Caki2 (cell line): ENCODE measurements around the gene RHBDL1. TPM values are rescaled to one million over a fixed set of nuclear protein-coding genes. Genes with fewer than 3 reads are reported as not detected.

ENCODE experiments used
- DNase-seq: peaks from one replicate; pipeline ENCODE4 v3.0.0-alpha.2; 2015; ENCODE audit warnings: low read depth
- in situ Hi-C: cut with HindIII; loops from 2 replicates; pipeline ENCODE4 v1.10.0; 2016; ENCODE audit warnings: low sequenced_read_pairs, low pct_unique_long_range_greater_than_20kb, mixed read lengths
- total RNA-seq: library from RNA; depleted of rRNA; stranded (reverse); fragments of >200 nt; shearing (Covaris generic); gene quantifications from 2 replicates; pipeline ENCODE4 v1.2.3, GENCODE V29; 2014; ENCODE audit warnings: low replicate concordance

RHBDL1 gene
- total RNA-seq, 1 experiment from 2014 or later = 0.68 TPM

- no peak for DNase-seq
- in situ Hi-C loops = no loop called here
Observed at GRCh38 chr16:635573-636205, 39.8 kb upstream of the RHBDL1 start.

- in situ Hi-C loops = no loop called here
- DNase-seq = peak; percentile 97
Observed at GRCh38 chr16:636206-637080, 39.0 kb upstream of the RHBDL1 start, which contains the start of gene METTL26. Gene METTL26, minus strand, starts transcription at chr16:636305. Its CDS starts 15 bp downstream, at chr16:636290.

GRCh38 chr16:637081-638018, 38.1 kb upstream of the RHBDL1 start:
- in situ Hi-C loops = no loop called here
- no peak for DNase-seq

- DNase-seq = no peak
- in situ Hi-C loops = no loop called here
Observed at GRCh38 chr16:638034-638543, 37.4 kb upstream of the RHBDL1 start.

GRCh38 chr16:638836-639235, 36.6 kb upstream of the RHBDL1 start:
- in situ Hi-C loops = no loop called here
- DNase-seq = no peak

- in situ Hi-C loops = no loop called here
- no peak for DNase-seq
Observed at GRCh38 chr16:640614-641013, 34.9 kb upstream of the RHBDL1 start.

- peak; percentile 88 for DNase-seq
- in situ Hi-C loops = no loop called here
Observed at GRCh38 chr16:641326-642188, 33.9 kb upstream of the RHBDL1 start, which contains the start of gene MCRIP2. Gene MCRIP2, plus strand, starts transcription at chr16:641828. Its CDS starts 164 bp downstream, at chr16:641992.

GRCh38 chr16:642189-643049, 33.1 kb upstream of the RHBDL1 start:
- in situ Hi-C loops = no loop called here
- DNase-seq = peak; percentile 59

GRCh38 chr16:643050-643368, 32.5 kb upstream of the RHBDL1 start:
- no peak for DNase-seq
- in situ Hi-C loops = no loop called here

- in situ Hi-C loops = no loop called here
Observed at GRCh38 chr16:644556-644955, 30.9 kb upstream of the RHBDL1 start.

GRCh38 chr16:645852-646678, 29.4 kb upstream of the RHBDL1 start:
- in situ Hi-C loops = no loop called here

More at GRCh38 chr16:644556-644955, 30.9 kb upstream of the RHBDL1 start:
- no peak for DNase-seq

GRCh38 chr16:646679-647172, 28.7 kb upstream of the RHBDL1 start:
- in situ Hi-C loops = no loop called here
- no peak for DNase-seq

More at GRCh38 chr16:645852-646678, 29.4 kb upstream of the RHBDL1 start:
- peak; percentile 61 for DNase-seq

GRCh38 chr16:647173-647902, 28.1 kb upstream of the RHBDL1 start:
- in situ Hi-C loops = no loop called here
- no peak for DNase-seq

GRCh38 chr16:648071-648780, 27.2 kb upstream of the RHBDL1 start:
- in situ Hi-C loops = no loop called here
- peak; percentile 79 for DNase-seq
